ENCODE results near the gene EFHD1. TPM values are rescaled to one million over a fixed set of nuclear protein-coding genes. Genes with fewer than 3 reads are reported as not detected.

Gene EFHD1
- total and polyA plus RNA-seq, 2 experiments from 2014 or later: 3.4 to 6.4 TPM

DNA sequence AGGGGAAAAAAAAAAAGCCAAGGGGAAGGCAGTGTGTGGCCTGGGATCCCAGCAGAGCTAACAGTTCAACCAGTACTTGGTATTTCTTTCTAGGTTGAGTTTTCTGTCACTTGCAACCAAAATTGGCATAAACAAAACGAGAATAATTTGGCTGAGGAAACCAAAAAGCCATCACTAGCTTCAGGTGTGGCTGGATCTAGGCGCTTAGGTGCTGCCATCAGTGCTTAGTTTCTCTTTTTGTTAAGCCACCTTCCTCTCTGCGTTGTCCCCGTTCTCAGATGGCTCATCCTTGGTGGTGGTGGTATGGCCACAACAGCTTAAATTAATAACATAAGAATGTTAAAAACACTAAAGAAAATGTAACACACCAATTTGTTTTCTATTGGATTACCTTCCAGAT lies 2.4 kb downstream of the EFHD1 start (continued):
- TF ChIP-seq, protein P1, sequence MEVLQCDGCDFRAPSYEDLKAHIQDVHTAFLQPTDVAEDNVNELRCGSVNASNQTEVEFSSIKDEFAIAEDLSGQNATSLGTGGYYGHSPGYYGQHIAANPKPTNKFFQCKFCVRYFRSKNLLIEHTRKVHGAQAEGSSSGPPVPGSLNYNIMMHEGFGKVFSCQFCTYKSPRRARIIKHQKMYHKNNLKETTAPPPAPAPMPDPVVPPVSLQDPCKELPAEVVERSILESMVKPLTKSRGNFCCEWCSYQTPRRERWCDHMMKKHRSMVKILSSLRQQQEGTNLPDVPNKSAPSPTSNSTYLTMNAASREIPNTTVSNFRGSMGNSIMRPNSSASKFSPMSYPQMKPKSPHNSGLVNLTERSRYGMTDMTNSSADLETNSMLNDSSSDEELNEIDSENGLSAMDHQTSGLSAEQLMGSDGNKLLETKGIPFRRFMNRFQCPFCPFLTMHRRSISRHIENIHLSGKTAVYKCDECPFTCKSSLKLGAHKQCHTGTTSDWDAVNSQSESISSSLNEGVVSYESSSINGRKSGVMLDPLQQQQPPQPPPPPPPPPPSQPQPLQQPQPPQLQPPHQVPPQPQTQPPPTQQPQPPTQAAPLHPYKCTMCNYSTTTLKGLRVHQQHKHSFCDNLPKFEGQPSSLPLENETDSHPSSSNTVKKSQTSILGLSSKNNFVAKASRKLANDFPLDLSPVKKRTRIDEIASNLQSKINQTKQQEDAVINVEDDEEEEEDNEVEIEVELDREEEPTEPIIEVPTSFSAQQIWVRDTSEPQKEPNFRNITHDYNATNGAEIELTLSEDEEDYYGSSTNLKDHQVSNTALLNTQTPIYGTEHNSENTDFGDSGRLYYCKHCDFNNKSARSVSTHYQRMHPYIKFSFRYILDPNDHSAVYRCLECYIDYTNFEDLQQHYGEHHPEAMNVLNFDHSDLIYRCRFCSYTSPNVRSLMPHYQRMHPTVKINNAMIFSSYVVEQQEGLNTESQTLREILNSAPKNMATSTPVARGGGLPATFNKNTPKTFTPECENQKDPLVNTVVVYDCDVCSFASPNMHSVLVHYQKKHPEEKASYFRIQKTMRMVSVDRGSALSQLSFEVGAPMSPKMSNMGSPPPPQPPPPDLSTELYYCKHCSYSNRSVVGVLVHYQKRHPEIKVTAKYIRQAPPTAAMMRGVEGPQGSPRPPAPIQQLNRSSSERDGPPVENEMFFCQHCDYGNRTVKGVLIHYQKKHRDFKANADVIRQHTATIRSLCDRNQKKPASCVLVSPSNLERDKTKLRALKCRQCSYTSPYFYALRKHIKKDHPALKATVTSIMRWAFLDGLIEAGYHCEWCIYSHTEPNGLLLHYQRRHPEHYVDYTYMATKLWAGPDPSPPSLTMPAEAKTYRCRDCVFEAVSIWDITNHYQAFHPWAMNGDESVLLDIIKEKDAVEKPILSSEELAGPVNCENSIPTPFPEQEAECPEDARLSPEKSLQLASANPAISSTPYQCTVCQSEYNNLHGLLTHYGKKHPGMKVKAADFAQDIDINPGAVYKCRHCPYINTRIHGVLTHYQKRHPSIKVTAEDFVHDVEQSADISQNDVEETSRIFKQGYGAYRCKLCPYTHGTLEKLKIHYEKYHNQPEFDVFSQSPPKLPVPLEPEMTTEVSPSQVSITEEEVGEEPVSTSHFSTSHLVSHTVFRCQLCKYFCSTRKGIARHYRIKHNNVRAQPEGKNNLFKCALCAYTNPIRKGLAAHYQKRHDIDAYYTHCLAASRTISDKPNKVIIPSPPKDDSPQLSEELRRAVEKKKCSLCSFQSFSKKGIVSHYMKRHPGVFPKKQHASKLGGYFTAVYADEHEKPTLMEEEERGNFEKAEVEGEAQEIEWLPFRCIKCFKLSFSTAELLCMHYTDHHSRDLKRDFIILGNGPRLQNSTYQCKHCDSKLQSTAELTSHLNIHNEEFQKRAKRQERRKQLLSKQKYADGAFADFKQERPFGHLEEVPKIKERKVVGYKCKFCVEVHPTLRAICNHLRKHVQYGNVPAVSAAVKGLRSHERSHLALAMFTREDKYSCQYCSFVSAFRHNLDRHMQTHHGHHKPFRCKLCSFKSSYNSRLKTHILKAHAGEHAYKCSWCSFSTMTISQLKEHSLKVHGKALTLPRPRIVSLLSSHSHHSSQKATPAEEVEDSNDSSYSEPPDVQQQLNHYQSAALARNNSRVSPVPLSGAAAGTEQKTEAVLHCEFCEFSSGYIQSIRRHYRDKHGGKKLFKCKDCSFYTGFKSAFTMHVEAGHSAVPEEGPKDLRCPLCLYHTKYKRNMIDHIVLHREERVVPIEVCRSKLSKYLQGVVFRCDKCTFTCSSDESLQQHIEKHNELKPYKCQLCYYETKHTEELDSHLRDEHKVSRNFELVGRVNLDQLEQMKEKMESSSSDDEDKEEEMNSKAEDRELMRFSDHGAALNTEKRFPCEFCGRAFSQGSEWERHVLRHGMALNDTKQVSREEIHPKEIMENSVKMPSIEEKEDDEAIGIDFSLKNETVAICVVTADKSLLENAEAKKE (CRISPR knock-in tag; IDR thresholded peaks at IDR 0.05): no peak
- no peak for TF ChIP-seq NANOG (IDR thresholded peaks at IDR 0.05; ENCODE audit: borderline replicate concordance)
- no peak for TF ChIP-seq CREB1 (CRISPR knock-in tag; IDR thresholded peaks at IDR 0.05; ENCODE audit: low read depth)
- TF ChIP-seq ETS1 (IDR thresholded peaks at IDR 0.05): no peak
- TF ChIP-seq ZNF331 (CRISPR knock-in tag; IDR thresholded peaks at IDR 0.05; ENCODE audit: low read depth): no peak
- TF ChIP-seq STAT1 (IDR thresholded peaks at IDR 0.05; ENCODE audit: unreplicated experiment): no peak

- Histone ChIP-seq H3K4me3 (no peak overlapping the region), H3K27ac (ENCODE audit: low read depth) (no peak overlapping the region), H3K9me2 (ENCODE audit: insufficient read depth) (no peaks in the 10 kb centered on the region), H4K20me1 (replicated peaks; ENCODE audit: insufficient read depth) (0 out of 2 replicates have a peak, but pooled peaks cover 8% of the 10 kb centered on the region), H3K79me2 (replicated peaks; ENCODE audit: insufficient read depth) (no peaks in the 10 kb centered on the region), H3K36me3 (ENCODE audit: insufficient read depth) (no peaks in the 10 kb centered on the region), H2AFZ (no peak overlapping the region), H3K4me1 (ENCODE audit: insufficient read depth) (peaks cover 5% of the 10 kb centered on the region; the same call in 1 of the 2 replicates), H3K4me2 (no peak overlapping the region), H3K27me3 (ENCODE audit: insufficient read depth) (peaks cover 58% of the 10 kb centered on the region), H3F3A (replicated peaks; ENCODE audit: low read depth) (peaks cover 9% of the 10 kb centered on the region; the same call in 1 of the 2 replicates)
- Mint-ChIP-seq H3K27ac (no peak overlapping the region), H3K9me3 (no peaks in the 10 kb centered on the region; the same call in 2 of the 3 replicates), H3K27me3 (ENCODE audit: insufficient read depth, low read depth, poor library complexity) (peaks cover 48% of the 10 kb centered on the region), H3K36me3 (ENCODE audit: low read depth) (no peaks in the 10 kb centered on the region), H3K4me1 (peaks cover 9% of the 10 kb centered on the region; the same call in 2 of the 3 replicates), H3K4me3 (no peak overlapping the region)
- ATAC-seq: no peak
- DNase-seq (ENCODE audit: low spot score): no peak
- no peak for TF ChIP-seq STAT1 (IDR thresholded peaks at IDR 0.05; ENCODE audit: unreplicated experiment)
- no peak for TF ChIP-seq JUNB (IDR thresholded peaks at IDR 0.05; ENCODE audit: unreplicated experiment)
- TF ChIP-seq EZH2phosphoT487 (IDR thresholded peaks at IDR 0.05; ENCODE audit: unreplicated experiment): no peak
- TF ChIP-seq, protein P2, sequence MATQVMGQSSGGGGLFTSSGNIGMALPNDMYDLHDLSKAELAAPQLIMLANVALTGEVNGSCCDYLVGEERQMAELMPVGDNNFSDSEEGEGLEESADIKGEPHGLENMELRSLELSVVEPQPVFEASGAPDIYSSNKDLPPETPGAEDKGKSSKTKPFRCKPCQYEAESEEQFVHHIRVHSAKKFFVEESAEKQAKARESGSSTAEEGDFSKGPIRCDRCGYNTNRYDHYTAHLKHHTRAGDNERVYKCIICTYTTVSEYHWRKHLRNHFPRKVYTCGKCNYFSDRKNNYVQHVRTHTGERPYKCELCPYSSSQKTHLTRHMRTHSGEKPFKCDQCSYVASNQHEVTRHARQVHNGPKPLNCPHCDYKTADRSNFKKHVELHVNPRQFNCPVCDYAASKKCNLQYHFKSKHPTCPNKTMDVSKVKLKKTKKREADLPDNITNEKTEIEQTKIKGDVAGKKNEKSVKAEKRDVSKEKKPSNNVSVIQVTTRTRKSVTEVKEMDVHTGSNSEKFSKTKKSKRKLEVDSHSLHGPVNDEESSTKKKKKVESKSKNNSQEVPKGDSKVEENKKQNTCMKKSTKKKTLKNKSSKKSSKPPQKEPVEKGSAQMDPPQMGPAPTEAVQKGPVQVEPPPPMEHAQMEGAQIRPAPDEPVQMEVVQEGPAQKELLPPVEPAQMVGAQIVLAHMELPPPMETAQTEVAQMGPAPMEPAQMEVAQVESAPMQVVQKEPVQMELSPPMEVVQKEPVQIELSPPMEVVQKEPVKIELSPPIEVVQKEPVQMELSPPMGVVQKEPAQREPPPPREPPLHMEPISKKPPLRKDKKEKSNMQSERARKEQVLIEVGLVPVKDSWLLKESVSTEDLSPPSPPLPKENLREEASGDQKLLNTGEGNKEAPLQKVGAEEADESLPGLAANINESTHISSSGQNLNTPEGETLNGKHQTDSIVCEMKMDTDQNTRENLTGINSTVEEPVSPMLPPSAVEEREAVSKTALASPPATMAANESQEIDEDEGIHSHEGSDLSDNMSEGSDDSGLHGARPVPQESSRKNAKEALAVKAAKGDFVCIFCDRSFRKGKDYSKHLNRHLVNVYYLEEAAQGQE (IDR thresholded peaks at IDR 0.05; ENCODE audit: unreplicated experiment): no peak
- TF ChIP-seq EZH2 (IDR thresholded peaks at IDR 0.05; ENCODE audit: low read depth, unreplicated experiment): no peak
Observed at GRCh38 chr2:232636788-232637420, 3.5 kb downstream of the EFHD1 start.

All from GM23338 (cell line).